SHP77 (cell line): ENCODE data around the gene COL28A1.

ENCODE experiments used
- DNase-seq, 2 experiments: peaks; one replicate each; lab custom pipeline; 2025; lab: John Stamatoyannopoulos, UW

COL28A1 gene

GRCh38 chr7:7330997-7331396 lies 204.7 kb downstream of the COL28A1 start:
- no peak for DNase-seq

DNA sequence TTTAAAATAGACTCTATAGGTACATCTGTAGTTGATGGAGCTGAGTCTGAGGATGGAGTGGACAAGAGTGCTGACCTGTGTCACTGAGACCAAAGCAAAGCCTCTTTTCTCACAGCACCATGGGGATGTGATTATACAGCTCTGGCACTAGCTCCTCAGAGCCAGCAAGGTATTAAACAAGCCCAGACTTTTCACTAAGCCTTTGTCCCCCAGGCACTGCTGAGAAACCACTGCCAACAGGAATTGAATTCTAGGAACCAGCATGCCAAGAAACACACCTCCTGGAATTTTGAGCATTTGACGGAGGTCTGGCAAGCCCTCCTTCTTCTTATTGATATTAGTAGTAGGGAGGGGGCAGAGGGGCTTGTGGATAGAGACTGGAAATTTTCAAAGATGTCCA lies 206.3 kb downstream of the COL28A1 start:
- DNase-seq: no peak

DNA sequence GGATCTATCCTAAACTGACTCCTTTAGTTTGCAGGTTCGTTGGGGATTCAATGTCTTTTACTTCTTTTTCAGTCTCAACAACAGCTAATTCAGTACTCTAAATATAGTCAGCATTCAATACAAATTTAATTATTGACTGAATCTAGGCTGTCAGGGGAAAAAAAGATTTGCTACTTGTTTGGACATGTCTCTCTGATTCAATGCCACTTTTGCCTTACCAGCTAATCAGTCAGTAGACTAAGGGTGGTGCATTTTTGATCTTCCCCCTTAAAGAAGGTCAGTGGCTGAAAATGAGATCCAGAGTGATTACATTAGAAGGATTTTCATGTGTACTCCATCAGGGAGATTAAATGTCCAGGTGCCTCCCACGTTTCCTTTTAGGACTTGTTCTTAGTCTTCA lies 208.2 kb downstream of the COL28A1 start:
- DNase-seq: no peak

GRCh38 chr7:7324698-7325097 lies 211.0 kb downstream of the COL28A1 start:
- no peak for DNase-seq

DNA sequence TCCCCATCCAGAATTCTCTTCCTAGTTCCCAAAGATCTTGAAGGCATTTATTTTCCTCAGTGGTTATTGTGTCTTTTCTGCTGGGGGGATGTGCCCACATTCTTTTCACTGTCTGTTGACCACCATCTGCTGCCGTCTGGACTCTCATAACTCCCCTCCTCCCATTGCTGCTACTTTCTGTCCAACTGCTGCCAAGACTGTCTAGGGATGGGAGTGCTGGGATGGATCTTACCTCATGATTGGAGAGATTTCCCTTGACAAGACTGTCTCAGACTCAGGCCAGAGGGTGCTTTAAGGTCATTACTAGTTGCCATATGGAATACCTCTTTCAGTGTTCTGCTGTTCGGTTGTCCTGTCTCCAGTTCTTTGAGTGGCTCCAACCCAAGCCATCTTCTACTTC lies 211.8 kb downstream of the COL28A1 start:
- no peak for DNase-seq

DNA sequence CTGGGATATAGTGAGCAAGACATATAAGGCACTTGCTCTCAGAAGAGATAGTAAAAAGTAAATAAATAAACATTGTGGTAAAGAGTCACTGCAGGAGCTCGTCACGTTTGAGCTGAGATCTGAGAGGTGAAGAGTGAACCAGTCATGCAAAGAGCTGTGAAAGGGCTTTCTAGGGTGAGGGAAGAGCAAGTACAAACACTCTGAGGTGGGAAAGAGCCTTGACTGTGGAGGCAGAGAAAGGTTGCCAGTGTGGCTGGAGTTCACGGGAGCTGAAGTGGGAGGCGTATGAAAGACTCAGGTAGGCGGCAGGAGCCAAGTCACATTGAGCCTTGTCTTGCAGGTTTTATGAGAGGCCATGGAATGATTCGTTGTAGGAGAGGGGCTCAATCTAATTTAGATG lies 212.3 kb downstream of the COL28A1 start:
- DNase-seq: no peak

DNA sequence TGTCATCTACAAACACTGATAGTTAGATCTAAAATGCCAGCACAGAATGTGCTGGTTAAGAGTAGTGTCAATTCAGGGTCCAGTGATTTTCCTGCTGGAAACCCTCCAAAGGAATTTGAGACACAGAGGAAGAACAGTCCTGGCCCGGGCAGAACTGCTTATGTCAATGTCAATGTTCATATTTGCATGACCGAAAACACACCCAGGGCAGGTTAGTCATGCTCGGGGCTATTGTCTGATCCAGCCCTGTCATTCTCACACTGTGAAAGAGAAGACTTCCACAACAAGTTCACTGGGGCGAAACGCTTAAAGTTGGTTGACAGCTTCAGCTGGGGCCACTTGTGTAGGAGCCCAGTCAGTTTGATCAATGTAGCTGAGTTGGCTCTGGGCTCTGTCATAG lies 214.0 kb downstream of the COL28A1 start:
- no peak for DNase-seq

- DNase-seq: no peak
Observed at GRCh38 chr7:7318601-7319000, 217.1 kb downstream of the COL28A1 start.

DNA sequence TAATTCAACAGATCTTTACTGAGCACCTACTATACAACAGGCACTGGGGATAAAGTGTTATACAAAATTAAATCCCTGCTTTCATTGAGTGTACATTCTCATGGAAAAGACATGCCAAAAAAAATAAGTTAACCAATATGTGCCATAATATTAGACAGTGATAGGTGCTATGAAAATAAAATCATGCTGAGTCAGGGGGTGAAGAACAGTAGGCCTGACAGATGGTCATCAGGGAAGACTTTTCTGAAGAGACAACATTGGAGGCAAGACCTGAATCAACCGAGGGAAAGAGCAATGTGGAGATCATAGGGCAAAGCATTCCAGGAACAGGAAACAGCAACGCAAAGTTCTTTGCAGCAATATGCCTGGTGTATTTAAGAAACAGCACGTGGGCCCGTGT lies 217.8 kb downstream of the COL28A1 start:
- no peak for DNase-seq

- DNase-seq: no peak
Observed at GRCh38 chr7:7315851-7316250, 219.8 kb downstream of the COL28A1 start.

GRCh38 chr7:7312323-7312722 lies 223.3 kb downstream of the COL28A1 start:
- DNase-seq: no peak

GRCh38 chr7:7311001-7311400 lies 224.7 kb downstream of the COL28A1 start:
- DNase-seq: no peak

GRCh38 chr7:7309203-7309602 lies 226.5 kb downstream of the COL28A1 start:
- no peak for DNase-seq
